ENCODE results near the gene PLCXD1.
"Not testable (repeated sequence)": the region's sequence is repeated elsewhere in the genome, so short reads cannot be mapped to it uniquely, and the experiment has no call there.

Gene PLCXD1

GRCh38 chrX:292900-293897 is 12.0 kb downstream of the PLCXD1 start:
- no peak for DNase-seq

DNA sequence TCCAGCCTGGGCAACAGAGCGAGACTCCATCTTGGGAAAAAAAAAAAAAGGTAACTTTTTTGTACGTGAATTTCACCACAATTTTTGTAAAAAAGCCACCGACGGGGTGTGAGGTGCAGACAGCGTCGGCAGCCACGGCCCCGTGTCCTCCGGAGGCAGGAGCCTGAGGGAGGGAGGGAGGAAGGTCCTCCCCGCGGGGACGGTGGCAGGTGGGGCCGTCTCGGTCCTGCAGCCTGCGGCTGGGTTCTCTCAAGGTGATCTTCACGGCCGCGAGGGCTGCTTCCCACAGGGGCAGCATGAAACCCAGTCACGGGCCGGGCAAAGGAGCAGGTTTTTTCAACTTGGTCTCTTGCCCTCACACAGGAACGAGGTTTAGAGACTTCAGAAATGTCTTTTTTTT is 14.0 kb downstream of the PLCXD1 start:
- DNase-seq, result no peak

DNA sequence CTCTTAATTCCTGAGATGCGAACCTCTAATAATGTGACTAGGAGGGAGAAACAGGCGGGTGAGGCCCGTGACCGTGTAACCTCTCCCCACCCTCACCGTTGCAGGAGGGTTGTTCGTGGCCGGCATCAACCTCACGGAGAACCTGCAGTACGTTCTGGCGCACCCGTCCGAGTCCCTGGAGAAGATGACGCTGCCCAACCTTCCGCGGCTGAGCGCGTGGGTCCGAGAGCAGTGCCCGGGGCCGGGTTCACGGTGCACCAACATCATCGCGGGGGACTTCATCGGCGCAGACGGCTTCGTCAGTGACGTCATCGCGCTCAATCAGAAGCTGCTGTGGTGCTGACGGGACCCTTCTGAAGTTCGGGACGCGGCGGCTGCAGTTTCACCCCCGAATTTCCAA is 17.8 kb downstream of the PLCXD1 start:
- DNase-seq, result no peak

GRCh38 chrX:300334-300733 is 19.2 kb downstream of the PLCXD1 start:
- no peak for DNase-seq

DNA sequence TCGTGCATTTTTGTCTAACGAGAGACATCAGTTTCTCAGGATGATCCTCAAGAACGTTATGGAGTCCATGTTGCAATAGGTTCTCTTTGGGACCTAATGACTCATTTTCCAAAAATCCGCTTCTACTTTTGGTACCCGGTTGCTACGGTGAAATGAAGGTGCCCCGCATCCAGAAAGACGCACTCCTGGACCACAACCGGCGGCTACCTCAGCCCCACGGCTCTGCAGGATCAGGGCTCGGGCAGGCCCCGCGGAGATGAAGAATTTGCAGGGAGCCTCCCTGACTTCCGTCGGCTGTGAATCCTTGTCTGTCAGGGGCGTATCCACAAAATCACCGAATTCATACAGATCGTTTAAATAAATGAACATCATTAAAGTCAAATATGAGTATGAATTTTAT is 21.8 kb downstream of the PLCXD1 start:
- no peak for DNase-seq

GRCh38 chrX:305781-306613 is 24.8 kb downstream of the PLCXD1 start:
- DNase-seq, result not testable (repeated sequence)

DNA sequence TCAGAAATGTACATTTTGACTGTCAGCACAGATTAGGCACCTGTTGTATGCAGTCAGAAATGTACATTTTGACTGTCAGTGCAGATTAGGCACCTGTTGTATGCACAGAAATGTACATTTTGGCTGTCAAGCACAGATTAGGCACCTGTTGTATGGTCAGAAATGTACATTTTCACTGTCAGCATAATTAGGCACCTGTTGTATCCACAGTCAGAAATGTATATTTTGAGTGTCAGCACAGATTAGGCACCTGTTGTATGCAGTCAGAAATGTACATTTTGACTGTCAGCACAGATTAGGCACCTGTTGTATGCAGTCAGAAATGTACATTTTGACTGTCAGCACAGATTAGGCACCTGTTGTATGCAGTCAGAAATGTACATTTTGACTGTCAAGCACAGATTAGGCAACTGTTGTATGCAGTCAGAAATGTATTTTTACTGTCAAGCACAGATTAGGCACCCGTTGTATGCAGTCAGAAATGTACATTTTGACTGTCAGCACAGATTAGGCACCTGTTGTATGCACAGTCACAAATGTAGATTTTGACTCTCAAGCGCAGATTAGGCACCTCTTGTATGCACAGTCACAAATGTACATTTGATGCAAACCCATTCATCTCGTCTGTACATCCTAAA is 25.6 kb downstream of the PLCXD1 start:
- not testable (repeated sequence) for DNase-seq

DNA sequence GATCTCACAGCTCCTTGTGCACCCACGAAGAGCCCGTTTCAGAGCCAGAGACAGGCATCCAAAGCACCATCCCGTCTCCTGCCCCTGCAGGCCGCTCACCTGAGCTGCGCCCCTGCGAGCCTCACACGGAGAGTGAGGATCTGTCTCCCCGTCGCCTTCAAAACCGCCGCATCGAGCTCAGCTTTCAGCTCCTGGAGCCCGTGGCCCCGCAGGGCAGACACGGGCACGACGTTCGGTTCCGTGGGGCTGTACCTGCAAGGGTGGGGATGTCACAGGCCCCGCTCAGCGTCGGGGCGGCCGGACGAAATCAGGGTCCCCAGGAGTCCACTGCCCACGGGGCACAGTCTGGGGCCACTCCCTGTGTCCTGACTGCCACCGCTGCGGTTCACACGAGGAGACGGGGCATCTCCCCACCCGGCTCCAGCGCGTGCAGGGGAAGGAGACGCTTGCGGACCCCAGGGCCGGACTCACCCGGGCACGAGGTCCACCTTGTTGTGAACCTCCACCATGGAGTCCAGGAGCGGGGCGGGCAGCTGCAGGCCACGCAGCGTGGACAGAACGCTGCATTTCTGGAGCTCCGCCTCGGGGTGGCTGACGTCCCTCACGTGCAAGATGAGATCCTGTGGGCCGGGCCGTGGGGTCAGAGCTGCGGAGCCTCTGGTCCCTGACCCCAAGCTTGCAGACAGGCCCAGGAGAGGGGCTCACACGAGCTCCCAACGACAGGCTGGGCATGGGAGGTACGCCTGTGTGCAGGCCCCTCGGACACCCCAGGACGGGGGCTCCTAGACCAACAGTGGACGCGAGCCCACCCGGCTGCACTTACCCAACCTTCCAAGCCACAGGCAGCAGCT is 26.3 kb downstream of the PLCXD1 start:
- DNase-seq, result no peak

- DNase-seq, result no peak
Observed at GRCh38 chrX:308821-309520, 27.8 kb downstream of the PLCXD1 start.

- DNase-seq, result no peak
Observed at GRCh38 chrX:310621-311155, 29.5 kb downstream of the PLCXD1 start.

DNA sequence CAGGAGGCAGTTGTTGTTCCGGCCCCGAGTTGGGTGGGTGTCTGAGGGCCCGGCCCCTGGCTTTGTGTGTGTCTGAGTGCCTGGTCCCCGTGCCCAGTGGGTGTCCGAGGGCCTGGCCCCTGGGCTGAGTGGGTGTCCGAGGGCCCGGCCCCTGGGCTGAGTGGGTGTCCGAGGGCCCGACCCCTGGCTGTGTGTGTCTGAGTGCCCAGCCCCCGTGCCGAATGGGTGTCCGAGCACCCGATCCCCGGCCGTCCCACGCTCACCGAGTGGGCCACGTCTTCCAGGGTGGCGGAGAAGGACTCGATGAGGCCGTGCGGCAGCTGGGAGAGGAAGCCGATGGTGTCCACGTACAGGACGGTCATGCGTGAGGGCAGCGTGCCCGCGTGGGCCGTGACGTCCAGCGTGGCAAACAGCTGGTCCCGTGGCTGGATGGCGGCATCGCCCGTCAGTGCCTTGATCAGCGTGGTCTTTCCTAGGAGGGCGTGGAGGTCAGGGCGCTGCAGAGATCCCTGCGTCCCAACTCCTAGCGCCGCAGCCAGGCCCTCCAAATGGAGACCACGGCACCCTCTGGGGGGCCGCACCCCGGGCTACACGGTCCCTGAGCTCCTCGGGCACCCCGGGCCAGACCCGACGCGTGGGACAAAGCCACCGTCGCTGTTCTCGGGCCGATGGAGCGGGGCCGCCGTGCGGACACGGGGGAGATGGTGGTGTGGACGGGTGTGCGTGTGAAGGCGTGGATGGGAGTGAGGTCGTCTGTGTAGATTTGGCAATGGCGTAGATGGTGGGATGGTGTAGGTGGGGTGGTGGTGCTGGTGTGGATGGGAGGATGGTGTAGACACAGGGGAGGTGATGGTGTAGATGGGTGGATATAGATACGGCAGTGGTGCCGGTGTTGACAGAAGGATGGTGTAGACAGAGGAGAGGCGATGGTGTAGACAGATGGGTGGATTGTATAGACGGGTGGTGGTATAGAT is 30.3 kb downstream of the PLCXD1 start:
- no peak for DNase-seq

DNA sequence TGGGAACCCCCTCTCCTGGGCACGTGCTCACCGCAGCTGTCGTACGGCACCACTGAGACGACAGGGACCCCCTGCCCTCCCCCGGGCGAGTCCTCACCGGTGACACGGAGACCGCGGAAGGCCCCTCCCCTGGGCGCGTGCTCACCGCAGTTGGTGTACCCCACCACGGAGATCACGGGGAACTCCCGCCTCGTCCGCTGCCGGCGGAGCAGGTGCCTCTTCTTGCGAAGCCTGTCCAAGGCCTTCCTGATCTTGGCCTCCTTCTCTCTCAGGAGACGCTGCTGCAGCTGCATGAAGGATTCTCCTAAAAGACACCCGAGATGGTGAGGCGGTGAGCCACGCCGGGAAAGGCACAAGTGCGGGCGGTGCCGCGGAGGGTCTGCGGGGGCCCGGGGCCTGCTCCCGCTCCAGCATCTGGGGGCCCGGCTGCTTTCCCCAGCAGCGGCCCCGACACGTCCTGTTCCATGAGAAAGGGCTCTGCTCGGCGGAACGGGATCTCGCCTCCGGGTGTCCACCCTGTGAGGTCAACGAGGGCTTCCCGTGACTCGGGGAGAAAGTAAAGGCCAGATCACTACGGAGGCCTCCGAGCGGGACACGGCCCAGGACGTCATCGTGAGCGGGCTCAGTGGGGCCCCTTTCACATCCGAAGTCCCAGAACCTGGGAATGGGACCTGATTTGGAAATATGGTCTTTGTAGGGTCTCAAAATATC is 31.6 kb downstream of the PLCXD1 start:
- DNase-seq, result no peak

DNA sequence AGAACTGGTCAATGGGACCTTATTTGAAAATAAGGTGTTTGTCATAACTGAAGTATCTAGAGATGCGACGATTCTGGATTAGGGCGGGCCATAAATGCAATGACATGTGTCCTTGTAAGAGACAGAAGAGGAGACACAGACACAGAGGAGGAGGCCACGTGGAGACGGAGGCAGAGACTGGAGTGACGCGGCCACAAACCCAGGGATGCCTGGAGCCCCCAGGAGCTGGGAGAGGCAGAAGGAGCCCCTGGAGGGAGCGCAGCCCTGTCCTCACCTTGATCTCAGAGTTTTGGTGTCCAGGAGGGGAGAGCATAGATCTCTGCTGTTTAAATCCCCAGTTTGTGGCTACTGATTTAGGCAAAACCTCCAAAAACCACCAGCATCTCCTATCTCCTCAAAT is 32.4 kb downstream of the PLCXD1 start:
- DNase-seq, result no peak

GRCh38 chrX:314049-314448 is 32.9 kb downstream of the PLCXD1 start:
- no peak for DNase-seq

- DNase-seq, result no peak
Observed at GRCh38 chrX:314781-315595, 33.8 kb downstream of the PLCXD1 start.

DNA sequence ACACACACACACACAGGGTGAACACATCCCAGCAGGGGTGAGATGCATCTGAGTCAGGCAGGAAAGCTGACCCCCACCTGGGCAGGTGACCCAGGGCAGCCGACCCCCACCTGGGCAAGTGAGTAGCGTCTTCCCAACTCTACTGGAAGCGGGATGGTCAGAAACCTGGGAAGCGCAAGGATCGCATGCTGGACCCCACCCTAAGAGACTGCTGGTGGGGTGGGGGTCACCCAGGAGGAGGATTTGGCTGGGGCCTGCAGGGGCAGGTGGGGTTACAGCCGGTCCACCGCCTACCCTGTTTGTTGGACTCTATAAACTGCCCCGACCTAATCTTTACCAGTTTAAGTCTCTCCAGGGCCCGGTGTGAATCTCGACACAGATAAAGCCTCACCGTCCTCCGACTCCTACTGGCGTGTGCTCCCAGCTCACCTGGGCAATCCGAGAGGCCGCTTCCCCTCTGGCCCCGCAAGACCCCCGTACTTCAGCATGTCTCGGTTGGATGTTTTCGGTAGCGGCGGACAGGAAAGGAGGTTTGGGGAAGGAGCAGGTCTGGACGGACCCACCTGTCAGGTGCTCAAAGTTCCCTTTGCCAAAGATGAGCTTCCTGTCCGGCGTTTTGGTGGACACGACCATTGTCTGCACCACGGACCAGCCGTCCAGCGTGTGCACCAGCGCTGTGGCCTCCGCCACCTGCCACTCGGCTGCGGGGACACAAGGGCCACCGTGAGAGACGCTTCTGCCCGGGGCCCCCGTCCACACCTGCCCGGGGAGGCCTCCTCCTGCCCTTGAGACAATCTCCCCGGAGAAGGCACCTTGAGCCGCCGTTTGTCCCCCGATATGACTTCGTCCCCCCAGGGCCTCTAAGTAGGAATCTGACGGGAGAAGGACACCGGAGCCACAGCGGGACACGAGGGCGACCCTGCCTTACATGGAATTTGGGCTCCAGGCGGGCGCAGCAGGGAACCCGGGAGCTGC is 35.5 kb downstream of the PLCXD1 start:
- no peak for DNase-seq

DNA sequence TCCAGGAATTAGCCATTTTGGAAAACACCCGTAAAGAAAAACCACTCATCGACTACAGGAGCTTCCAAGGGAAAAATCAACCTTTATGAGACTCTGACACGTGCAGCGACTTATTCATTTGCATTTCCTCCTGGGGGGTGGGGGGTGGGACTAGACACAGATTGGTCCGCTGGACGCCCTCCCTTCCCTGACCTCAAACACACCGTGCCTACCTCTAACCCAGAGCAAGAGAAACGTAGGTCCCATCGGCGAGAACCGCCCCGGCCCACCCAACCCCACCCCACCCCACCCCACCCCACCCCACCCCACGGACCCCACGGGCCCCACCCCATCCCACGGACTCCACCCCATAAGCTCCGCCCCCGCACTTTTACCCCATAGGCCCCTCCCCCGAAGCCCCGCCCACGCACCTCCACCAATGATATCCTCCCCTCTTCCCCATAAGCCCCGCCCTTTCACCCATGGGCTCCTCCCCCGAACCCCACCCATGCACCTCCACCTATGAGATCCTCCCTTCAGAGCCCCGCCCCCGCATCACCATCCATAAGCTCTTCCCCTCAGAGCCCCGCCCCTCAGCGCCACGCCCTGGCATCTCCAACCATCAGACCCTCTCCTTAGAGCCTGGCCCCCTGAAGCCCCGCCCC is 36.4 kb downstream of the PLCXD1 start:
- no peak for DNase-seq

All from activated CD4-positive, alpha-beta T cell treated with anti-CD3 and anti-CD28 coated beads, Interleukin-2, amount 50 U/mL, for 16 hours (primary cell).